ENCODE results near the gene XRCC1.

DNA sequence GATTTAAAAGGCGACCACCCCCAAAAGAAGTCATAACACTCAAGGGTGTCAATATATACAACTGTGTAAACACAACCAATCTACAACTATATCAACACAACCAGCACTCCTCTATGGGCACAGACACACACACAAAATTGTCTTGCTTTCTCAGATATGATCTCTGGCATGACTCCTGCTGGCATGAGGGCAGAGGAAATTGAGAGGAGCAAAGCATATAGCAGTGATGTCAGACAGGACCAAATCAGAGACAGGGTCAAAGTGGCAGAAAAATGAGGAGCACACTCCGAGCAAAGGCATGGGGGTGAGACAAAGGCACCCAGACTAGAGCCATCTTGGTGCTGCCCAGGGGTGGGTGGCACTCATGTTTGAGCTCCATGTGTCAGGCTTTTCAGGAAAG is 11.0 kb upstream of the XRCC1 start:
- TF ChIP-seq CTCF (conservative IDR thresholded peaks at IDR 0.05) (no peak), ZFX (IDR thresholded peaks at IDR 0.05) (no peak)

All from C4-2B (cell line).